GM18499 (cell line): ENCODE results near the gene MAN1A1.
"Not testable (repeated sequence)": the region's sequence is repeated elsewhere in the genome, so short reads cannot be mapped to it uniquely, and the experiment has no call there.

Experiments
- ATAC-seq: cut with Tn5 transposase; IDR thresholded peaks from one replicate; pipeline ENCODE4 v1.9.1; 2021; ENCODE audit warnings: moderate number of reproducible peaks; ENCODE audit not compliant: insufficient read depth, unreplicated experiment

The MAN1A1 gene

DNA sequence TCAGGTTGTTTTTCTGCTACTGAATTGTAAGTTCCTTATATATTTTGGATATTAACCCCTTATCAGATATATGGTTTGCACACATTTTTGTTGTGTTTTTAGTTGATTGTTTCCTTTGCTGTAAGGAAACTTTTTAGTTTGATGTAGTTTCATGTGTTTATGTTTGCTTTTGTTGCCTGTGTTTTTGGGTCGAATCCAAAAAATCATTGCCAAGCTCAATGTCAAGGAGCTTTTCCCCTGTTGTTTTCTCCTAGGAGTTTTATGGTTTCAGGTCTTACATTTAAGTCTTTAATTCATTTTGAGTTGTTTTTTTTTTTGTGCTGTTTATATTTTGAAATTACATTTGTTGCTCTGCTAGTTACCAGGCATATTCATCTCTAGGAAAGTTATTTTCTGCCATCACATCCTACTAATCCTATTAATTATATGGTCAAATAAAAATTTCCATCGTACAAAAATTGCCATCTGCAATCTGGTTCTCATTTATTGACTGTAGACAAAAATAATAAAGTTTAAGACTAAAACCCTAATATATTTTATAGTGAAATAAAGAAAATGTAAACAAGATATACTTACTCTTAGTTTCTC, 167.3 kb downstream of the MAN1A1 start:
- ATAC-seq: no peak

DNA sequence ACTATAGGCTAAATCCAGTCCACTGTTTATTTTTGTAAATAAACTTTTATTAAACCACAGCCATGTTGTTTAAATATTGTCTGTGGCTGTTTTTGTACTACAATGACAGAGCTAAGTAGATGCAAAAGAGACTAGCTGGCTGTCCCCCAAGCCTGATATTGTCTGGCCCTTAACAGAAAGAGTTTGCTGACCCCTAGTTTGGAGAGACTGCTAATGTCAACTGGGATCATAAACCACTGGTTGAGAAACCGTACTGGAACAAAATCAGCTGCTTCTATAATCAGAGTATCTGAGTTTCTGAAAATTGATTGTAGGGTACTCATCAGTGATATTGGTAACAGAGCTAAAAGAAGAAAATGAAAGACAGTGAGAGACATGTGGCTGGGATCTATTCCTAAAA, 168.5 kb downstream of the MAN1A1 start:
- ATAC-seq: no peak

DNA sequence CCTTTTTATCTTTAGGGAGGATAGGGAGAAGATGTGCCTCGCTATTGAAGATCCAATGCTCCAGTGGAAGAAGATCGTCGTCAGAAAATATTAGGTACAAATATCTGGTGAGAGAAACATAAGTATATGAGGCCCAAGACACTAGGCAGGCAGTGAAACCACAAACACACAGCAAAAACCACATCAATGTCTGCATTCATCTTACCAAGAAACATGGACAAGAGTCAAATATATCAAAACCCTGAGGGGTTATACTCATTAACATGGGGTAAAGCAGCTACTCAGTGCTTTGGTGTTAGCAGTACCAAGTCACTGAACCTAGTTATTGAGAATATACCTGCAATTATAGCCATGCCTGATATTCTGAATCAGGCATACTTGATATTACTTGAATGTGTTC, 169.7 kb downstream of the MAN1A1 start:
- ATAC-seq: no peak

DNA sequence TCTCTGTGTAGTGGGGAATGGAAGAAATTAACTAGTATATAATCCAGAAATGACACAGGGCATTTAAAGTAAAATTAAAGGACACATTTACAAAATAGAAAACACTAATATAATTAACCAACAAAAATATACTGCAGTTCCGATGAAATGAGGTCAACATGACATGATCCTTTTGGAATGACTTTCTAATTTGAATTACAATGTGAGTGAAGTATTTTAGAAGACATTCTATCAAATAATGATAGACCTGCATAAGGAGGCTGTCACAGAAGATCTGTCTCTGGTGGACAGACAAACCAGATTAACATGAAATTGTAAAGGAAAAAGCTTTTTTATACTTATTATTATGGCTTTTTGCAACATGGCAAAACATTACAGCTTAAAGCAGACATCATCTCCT, 170.5 kb downstream of the MAN1A1 start:
- no peak for ATAC-seq

DNA sequence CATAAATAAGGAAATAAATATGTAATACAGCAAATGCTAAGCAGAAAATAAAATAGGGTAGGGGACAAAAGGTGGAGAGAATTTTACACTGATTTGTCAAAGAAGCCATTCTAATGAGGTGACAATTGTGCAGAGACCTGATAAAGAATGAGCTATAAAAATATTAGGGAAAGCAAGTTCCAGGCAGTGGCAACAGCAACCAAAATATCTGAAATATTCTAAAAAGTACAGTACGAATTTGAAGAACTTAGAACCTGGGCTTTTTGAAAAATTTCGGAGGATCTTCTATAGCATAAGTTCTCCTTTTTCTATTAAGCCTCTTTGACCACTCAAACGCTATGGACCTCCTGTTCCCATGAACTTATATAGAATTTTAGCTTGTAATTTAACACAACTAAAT, 173.1 kb downstream of the MAN1A1 start:
- ATAC-seq: no peak

DNA sequence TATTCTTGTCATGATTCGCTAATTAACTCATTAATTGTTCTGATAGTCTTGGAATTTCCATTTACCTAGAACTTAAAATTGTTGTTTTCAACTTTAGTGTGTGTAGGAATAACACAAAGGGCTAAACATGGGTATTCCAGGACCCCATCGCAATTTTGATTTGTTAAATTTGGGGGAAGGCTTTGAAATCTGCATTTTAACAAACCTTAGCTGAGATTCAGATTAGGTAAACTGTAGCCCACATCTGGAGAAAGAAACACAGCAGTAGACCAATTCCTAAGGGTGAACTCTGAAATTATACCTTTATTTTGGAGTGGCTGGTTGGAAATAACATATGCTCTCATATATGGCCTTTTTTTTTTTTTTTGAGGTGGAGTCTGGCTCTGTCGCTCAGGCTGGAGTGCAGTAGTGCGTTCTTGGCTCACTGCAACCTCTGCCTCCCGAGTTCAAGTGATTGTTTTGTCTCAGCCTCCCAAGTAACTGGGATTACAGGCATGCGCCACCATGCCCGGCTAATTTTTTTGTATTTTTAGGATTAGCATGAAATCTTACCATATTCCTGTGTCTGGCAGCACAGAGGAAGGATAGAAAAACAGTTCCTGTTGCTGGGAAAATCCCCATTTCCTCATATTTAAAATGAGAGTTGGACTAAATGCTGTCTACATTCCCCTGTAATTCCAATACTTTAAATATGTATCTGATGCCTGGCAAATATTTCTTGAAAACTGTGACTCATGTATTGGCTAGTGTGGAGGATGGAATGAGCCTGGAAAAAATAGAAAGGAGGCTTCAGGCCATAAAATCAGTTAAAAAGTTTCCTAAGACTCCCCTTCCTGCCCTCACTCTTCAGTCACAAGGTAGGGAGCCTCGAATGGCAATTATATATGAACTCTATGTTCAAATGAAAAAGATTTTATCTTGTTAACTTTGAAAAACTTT, 174.4 kb downstream of the MAN1A1 start:
- no peak for ATAC-seq

DNA sequence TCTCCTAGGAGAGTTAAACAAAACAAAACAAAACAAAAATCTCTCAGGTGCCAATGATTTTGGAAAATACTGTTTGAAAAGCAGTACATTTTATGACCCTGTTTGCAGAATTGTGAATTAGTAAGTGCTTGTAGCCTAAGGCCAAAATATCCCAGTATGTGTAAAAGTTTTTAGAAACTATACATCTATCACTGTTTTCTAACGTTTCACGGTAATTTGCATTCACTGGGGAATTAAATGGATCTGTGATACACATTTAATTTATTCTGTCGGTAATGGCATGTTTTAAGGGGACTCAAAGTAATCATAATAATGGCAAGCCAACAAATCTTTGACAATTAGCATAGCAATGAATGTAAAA, 175.5 kb downstream of the MAN1A1 start:
- no peak for ATAC-seq

DNA sequence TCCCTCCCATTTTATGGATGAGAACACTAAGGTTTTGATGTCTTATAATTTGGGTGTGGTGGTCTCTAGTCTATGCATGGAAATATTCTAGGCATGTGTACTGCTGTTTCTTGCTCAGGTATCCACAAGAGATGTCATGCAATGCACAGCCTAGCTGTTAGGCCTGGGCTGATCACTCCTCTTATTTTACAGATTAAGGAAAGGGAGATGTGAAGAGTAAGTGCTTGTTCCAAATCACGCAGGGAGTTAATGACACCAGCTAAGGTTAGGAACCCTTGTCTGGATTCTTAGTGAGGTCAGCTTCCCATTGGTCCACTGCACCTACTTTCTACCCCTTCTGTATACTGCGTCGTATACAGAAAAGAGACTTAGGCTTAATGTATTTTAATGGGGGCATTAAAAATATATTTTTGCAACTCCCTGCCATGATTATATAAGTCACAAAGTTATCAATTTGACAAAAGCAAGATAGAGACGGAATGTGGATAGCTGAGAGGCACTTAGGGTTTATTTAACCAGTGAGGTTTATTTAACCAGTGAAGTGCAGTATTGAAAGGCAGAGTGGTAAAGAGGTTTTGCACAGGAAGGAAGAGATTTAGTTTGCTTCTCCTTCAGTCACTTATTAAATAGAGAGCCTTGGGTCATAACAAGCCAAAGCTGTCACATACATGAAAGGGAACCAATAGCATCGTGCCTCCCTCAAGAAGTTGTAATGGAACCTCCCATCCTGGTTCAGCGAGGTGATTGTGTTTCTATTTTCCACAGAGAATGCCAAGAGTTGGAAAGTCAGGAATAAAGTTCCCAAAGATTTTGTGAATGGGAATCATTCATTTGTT, 176.1 kb downstream of the MAN1A1 start:
- no peak for ATAC-seq

DNA sequence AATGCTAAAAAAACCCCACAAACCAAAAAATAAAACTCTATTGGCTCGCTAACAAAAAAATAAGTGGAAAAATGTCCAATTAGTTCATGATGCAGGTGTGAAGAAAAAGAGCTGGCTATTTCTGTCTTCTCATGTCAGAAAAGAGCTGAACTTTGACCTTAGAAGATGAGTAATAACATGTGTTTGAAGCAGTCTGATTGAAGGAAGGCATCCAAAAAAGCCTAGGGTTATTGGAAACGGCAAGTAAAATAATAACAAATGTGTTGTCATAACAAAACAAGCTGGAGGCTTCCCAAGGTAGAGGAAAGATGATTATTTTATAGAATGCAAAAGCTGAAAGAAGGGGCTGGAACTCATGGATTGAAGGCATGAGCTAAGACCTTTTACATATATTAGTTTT, 176.7 kb downstream of the MAN1A1 start:
- no peak for ATAC-seq

DNA sequence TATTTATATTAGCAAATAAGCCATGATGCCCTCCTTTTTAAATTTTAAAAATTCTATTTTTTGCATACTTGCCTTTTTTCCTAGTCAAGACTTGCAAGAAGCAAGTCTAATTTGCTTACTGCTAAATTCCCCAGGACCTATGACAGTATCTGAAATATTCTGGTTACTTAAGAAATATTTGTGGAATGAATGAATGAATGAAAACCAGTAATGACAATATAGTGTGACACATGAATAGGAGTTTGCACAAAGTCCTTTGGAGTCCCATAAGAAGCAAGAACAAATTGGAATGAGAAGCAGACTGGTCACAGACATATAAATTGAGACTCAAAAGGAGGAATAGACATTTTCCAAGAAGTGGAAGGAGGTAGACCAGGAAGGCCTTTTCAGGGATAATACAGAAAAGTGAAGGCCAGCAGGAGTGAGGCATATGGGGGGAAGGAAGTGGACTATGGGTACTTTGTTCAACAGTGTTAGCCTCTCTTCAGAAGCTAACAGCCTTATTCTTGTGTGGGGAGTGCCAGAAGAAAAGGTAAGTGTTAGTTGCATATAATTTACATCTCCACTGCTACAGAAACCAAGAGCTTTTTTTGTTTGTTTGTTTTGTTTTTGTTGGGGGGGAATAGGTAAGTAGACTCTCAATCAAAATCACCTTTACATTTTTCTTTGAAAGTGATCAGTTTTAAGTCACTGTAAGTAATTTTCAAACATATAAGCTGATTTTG, 177.5 kb downstream of the MAN1A1 start:
- no peak for ATAC-seq

DNA sequence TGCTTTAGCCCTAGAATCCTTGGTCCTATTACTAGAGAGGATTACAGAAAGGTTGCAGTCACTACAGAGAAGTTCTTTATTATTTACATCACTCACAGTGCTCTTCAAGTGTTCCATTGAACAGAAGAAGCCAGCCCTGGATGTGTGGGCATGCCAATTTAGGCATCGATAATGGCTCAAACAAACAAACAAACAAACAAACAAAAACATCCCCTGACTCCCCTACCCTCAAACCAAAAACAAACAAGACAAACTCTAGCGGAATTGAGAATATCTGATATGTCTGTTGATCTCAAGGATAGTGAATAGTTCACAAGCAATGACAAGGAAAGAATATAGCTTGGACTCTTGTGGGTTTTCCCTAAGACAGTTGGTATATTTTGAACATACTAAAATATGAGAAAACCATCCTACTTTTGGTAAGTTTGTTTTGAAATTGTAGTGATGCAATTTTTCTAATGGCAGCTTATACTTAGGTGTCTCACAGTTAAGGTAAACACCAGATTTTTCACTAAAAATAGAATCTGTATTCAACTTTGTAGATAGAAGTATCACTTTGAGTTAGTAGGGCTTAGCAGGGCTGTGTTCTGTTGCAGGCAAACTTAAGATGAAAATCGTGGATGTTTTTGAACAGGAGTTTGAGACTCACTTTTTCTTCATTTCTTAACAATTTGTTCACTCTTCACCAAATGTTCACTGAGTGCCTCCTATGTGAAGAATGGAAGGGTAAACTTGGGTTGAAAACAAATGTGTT, 178.3 kb downstream of the MAN1A1 start:
- no peak for ATAC-seq

DNA sequence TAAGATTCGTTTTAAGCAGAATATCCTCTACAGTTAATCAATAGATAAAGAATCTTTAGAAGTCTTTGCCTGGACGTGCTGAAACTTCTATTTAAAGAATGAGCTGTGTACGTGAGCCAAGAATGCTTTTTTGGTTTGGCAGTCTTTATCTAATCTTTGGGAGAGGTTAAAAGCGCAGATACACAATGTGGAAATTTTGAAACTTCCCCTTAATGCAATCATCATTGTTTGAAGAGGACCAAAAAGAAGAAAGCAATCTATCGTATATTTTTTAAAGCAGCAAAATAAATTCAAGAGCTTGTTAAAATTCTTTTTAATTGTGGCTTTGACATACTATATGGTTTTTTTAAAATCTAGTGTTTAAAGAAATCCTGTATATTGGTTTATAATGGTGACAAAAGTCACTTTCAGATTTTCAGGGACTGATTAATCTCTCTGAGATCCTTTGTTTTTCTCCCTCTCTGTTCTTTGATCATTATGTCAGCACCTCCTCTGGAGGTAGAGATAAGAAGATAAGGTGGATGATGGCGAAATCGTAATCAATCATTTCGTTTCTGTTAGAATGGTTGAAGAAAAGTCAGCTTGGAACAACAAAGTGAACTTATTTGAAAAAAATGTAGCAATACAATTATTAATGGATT, 179.0 kb downstream of the MAN1A1 start:
- ATAC-seq: no peak

DNA sequence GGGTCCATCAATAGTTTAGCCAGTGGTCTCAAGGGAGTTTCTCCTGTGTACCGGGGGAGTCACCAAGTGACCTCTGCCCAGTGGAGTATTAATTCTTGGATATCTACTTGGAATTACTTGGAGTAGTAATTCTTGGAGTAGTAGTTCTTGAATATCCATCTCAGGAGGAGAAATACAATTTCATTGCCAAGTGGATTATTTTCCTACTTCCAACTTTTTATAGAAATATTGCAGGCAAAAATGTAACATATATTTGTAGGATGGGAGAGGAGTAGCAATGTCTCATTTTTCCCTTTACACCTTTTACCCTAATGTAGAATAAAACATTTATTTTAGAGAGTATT, 179.5 kb downstream of the MAN1A1 start:
- ATAC-seq: no peak

DNA sequence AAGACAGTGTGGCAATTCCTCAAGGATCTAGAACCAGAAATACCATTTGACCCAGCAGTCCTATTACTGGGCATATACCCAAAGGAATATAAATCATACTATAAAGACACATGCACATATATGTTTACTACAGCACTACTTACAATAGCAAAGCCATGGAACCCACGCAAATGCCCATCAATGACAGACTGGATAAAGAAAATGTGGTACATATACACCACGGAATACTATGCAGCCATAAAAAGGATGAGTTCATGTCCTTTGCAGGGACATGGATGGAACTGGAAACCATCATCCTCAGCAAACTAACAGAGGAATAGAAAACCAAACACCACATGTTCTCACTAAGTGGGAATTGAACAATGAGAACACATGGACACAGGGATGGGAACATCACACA, 180.2 kb downstream of the MAN1A1 start:
- not testable (repeated sequence) for ATAC-seq

DNA sequence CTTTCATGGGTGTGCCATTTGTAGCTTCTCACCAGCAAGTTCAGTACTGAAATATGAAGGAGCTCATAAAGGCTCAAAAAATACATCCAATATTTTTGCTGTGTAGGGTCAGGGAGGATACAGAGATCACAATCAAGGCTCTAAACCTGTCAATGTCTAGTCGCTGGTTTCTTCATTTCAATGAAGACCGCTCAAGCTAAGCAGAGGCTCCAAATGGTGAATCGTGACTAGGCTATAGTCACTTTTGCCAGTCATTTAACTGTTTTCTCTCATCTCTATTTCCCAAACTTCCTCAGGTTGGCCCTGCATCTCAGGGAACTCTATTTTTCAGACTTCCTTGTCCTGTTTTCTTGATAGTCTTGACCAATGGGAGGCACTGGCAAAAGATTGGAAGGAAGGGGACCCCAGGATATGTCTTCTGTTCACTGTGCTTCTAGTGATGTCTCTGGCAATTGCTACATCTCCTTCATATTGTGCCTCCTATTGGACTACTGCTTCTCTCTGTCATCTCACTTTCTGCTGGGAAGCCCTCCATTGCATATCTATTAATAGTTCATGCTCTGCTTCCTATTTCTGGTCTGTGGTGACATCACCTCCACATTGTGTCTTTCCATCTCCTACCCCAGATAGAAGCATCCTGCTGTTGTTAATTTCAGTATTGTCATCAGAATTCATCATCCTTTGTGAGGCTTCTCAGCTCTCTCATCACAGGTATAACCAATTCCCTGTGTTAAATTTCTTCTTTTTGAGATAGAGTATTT, 183.4 kb downstream of the MAN1A1 start:
- ATAC-seq: no peak

DNA sequence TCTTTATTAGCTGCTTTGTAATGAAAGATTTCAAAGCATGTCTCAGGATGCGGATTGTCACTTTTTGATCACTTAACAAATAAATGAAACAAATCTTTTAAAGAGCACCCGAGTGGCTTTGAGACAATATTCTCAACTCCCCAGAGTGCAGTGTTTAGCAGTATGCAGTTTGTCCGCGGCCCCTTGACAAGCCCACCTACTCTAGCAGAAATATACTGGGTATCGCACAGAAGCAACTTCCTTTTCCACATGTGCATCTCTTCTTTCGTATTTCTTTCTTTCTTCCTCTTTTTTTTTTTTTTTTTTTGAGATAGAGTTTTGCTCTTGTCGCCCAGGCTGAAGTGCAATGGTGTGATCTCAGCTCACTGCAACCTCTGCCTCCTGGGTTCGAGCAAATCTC, 186.6 kb downstream of the MAN1A1 start:
- ATAC-seq: no peak

DNA sequence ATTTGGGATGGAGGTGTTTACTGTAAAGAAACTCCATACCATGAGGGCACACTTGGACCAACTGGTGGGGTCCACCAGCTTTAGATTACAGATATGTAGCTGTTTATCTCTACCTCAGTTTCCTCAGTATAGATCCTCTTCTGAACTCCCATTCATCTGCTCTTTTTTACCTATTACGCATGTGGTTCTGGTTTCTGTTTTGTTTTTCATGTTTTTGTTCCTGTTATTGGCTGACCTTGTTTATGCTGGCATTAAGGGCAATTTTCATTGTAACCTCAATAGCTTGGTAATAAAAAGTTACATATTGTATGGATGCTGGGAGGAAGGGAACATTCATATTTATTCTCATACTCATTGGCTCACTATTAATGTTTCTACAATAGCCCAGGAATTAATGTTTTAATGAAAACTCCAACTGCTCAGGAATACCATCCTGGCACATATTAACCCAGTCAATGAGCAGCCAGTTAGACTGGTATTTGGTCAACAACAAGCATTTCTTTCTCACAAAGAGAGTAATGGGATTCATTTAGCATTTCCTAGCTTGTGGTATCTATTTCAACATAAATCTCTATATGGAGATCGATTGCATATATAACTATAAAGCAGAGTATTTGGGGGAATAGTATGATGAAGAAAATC, 187.3 kb downstream of the MAN1A1 start:
- peak; percentile 82 for ATAC-seq

DNA sequence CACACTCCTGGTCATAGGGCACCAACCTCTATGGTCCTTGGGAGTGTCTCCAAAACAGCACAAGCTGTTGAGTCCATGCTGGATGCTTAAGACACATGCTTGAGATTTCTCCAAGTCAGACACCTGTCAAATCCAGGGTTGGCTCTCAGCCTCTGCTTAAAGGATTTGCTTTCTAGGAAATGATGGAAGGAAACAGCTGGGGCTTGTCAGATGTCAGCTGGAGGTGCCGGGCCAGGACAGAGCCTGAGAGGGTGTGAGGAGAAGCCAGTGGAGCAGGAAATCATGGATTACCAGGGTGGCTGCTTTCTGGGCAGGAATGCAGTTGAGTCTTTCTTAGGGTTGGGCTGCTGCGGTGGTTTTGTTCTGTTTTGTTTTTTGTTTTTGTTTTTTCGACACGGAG, 188.1 kb downstream of the MAN1A1 start:
- no peak for ATAC-seq
